ENCODE measurements around the gene DNAJC21. TPM values are rescaled to one million over a fixed set of nuclear protein-coding genes. Genes with fewer than 3 reads are reported as not detected.
A peak's percentile ranks its signal among the peaks of the same experiment; 100 is the strongest.

The DNAJC21 gene
- total RNA-seq, 2 experiments from 2014 or later: 47.9 to 50.4 TPM

- H3K27ac ChIP-seq (ENCODE audit: low read depth in 1 of 2, low read length in 2 of 2): peak overlapping the region; percentile 84 to 88
- Mint-ChIP-seq H3K9me3 (no peaks in the 10 kb centered on the region), H3K4me3 (no peak overlapping the region), H3K27ac (no peak overlapping the region), H3K27me3 (no peaks in the 10 kb centered on the region), H3K36me3 (ENCODE audit: low read depth) (peaks cover 37% of the 10 kb centered on the region), H3K4me1 (ENCODE audit: low read depth) (peaks cover 35% of the 10 kb centered on the region)
- peaks cover 31% of the 10 kb centered on the region for H3K36me3 ChIP-seq (ENCODE audit: insufficient read depth, low read length)
- peaks cover 27% of the 10 kb centered on the region for H3K4me1 ChIP-seq (ENCODE audit: insufficient read depth, low read length)
- ATAC-seq (ENCODE audit: poor library complexity) (no peak), DNase-seq (peak in 3 of 14 experiments; percentile 9 to 25 (median 14))
- H3K4me3 ChIP-seq (ENCODE audit: low read length): peak overlapping the region; percentile 91
- POLR2A ChIA-PET: interaction anchor here (1.0 to 4.2 kb wide), 11 partner anchors 8 to 1960 kb away, joined by 3 to 217 read pairs (median 4); partner anchors contain the start of genes DNAJC21 and TTC23L
- CTCF ChIA-PET: interaction anchor here (1.1 to 2.8 kb wide), 5 partner anchors 9 to 76 kb away, joined by 3 to 16 read pairs (median 4); partner anchors contain the start of genes DNAJC21 and TTC23L
- no peaks in the 10 kb centered on the region for H3K9me3 ChIP-seq (ENCODE audit: control insufficient read depth in 1 of 2, insufficient read depth in 1 of 2, low read length in 2 of 2)
- no peaks in the 10 kb centered on the region for H3K27me3 ChIP-seq (ENCODE audit: control insufficient read depth in 1 of 2, insufficient read depth in 2 of 2, low read length in 2 of 2)
- TF ChIP-seq CTCF (IDR thresholded peaks at IDR 0.05): no peak
- intact Hi-C loops (cut with DNase I, micrococcal nuclease): loop anchor here (1.0 to 10.0 kb wide), 8 partner anchors 15 to 1960 kb away; partner anchors contain the start of genes DNAJC21 (in 2 of the 2), NIPBL (in 2 of the 2), TTC23L (in 2 of the 2) and AMACR (in 1 of the 2)
Observed at GRCh38 chr5:34914671-34915138, 14.7 kb upstream of the DNAJC21 start.

DNA sequence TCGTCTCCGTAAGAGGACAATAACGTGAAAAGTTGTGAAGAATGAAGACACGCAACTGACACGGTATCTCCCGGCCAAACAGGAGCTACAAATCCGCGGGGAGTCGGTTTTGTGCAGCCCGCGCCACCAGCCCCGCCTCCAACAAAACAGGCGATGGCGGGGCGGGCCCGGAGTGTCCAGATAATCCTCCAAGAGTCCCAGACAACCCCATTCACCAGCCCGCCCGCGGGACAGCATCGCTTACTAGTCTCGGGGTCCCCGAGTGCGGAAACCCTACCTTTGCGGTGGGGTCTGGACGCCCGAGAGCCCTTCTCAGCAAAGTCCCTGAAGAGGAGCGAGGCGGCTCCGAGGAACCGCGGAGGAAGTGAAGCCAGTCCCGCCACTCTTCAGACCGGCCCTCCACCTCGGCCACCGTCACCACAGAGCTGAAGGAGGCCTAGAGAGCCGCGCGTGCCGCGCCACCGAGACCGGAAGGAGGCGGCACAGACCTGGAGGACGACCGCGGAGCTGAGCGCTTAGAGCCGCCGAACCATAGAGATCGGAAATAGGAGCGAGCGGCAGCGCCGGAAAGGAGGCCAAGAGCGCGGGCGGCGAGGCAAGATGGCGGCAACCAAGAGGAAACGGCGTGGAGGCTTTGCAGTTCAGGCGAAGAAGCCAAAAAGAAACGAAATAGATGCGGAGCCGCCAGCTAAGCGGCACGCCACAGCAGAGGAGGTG is 14.1 kb upstream of the DNAJC21 start, which contains the start of the genes BRIX1 and RAD1:
Gene BRIX1, plus strand, starts transcription at position 573 of the 717 bp plus-strand sequence. Its CDS starts 28 bp downstream, at position 601.
Gene RAD1, minus strand, starts transcription at position 366 of the 717 bp plus-strand sequence. CDS start 612 bp downstream, outside the sequence.
- Mint-ChIP-seq H3K4me1 (ENCODE audit: low read depth) (peaks cover 35% of the 10 kb centered on the region), H3K9me3 (no peaks in the 10 kb centered on the region), H3K4me3 (peak within 1 kb of the TSS; percentile 77), H3K27me3 (no peaks in the 10 kb centered on the region), H3K27ac (no peak within 1 kb of the TSS), H3K36me3 (ENCODE audit: low read depth) (peaks cover 37% of the 10 kb centered on the region)
- ATAC-seq (ENCODE audit: poor library complexity): peak; percentile 96
- Histone ChIP-seq H3K27me3 (ENCODE audit: control insufficient read depth in 1 of 2, insufficient read depth in 2 of 2, low read length in 2 of 2) (no peaks in the 10 kb centered on the region), H3K4me1 (ENCODE audit: insufficient read depth, low read length) (peaks cover 27% of the 10 kb centered on the region), H3K36me3 (ENCODE audit: insufficient read depth, low read length) (peaks cover 31% of the 10 kb centered on the region), H3K27ac (ENCODE audit: low read depth in 1 of 2, low read length in 2 of 2) (peak within 1 kb of the TSS; percentile 84 to 88), H3K4me3 (ENCODE audit: low read length) (peak within 1 kb of the TSS; percentile 91), H3K9me3 (ENCODE audit: control insufficient read depth in 1 of 2, insufficient read depth in 1 of 2, low read length in 2 of 2) (no peaks in the 10 kb centered on the region)
- POLR2A ChIA-PET: interaction anchor here (0.9 to 4.2 kb wide), 17 partner anchors 9 to 1960 kb away, joined by 3 to 217 read pairs (median 4); partner anchors contain the start of genes AMACR, DNAJC21, NADK2 and SKP2
- DNase-seq: peak; percentile 87 to 97 (median 90)
- intact Hi-C loops (cut with DNase I, micrococcal nuclease): loop anchor here (1.0 to 10.0 kb wide), 7 partner anchors 14 to 1960 kb away; partner anchors contain the start of genes DNAJC21 (in 2 of the 2), NIPBL (in 2 of the 2), TTC23L (in 2 of the 2) and AMACR (in 1 of the 2)
- TF ChIP-seq CTCF (IDR thresholded peaks at IDR 0.05): no peak
- CTCF ChIA-PET: interaction anchor here (0.9 to 2.8 kb wide), 6 partner anchors 8 to 1479 kb away, joined by 3 to 16 read pairs (median 4); partner anchors contain the start of genes DNAJC21 and TTC23L

GRCh38 chr5:34915856-34916192 is 13.5 kb upstream of the DNAJC21 start:
- Histone ChIP-seq H3K36me3 (ENCODE audit: insufficient read depth, low read length) (peaks cover 32% of the 10 kb centered on the region), H3K4me3 (ENCODE audit: low read length) (peak overlapping the region; percentile 91), H3K4me1 (ENCODE audit: insufficient read depth, low read length) (peaks cover 27% of the 10 kb centered on the region), H3K27me3 (ENCODE audit: control insufficient read depth in 1 of 2, insufficient read depth in 2 of 2, low read length in 2 of 2) (no peaks in the 10 kb centered on the region), H3K27ac (ENCODE audit: low read depth in 1 of 2, low read length in 2 of 2) (peak overlapping the region; percentile 84 to 88), H3K9me3 (ENCODE audit: control insufficient read depth in 1 of 2, insufficient read depth in 1 of 2, low read length in 2 of 2) (no peaks in the 10 kb centered on the region)
- H3K27me3 Mint-ChIP-seq: no peaks in the 10 kb centered on the region
- peaks cover 35% of the 10 kb centered on the region for H3K4me1 Mint-ChIP-seq (ENCODE audit: low read depth)
- no peak overlapping the region for H3K27ac Mint-ChIP-seq
- intact Hi-C loops (cut with DNase I, micrococcal nuclease): loop anchor here (1.0 to 10.0 kb wide), 7 partner anchors 13 to 1959 kb away; partner anchors contain the start of genes DNAJC21 (in 2 of the 2), NIPBL (in 2 of the 2), TTC23L (in 2 of the 2) and AMACR (in 1 of the 2)
- ChIA-PET CTCF (interaction anchor here (0.9 to 2.8 kb wide), 5 partner anchors 8 to 1480 kb away, joined by 3 to 16 read pairs (median 4); partner anchors contain the start of genes DNAJC21 and TTC23L), POLR2A (interaction anchor here (0.9 to 4.2 kb wide), 16 partner anchors 8 to 1959 kb away, joined by 3 to 217 read pairs (median 4); partner anchors contain the start of genes AMACR, DNAJC21, NADK2 and SKP2)
- peaks cover 36% of the 10 kb centered on the region for H3K36me3 Mint-ChIP-seq (ENCODE audit: low read depth)
- no peak overlapping the region for H3K4me3 Mint-ChIP-seq
- no peaks in the 10 kb centered on the region for H3K9me3 Mint-ChIP-seq
- DNase-seq: no peak
- ATAC-seq (ENCODE audit: poor library complexity): no peak
- TF ChIP-seq CTCF (IDR thresholded peaks at IDR 0.05): no peak

Measured in CD4-positive, alpha-beta T cell (primary cell).